ENCODE data around the gene RNF144B. TPM values are rescaled to one million over a fixed set of nuclear protein-coding genes. Genes with fewer than 3 reads are reported as not detected.

The RNF144B gene
- total and polyA plus RNA-seq, 10 of the 15 experiments (the other 5 are each of a cell fraction or from before 2014, with no cell fraction given), result 0.03 to 0.18 (median 0.14) TPM

- in situ Hi-C loops (cut with MboI) (no loop called here), intact Hi-C loops (cut with micrococcal nuclease; ENCODE audit: unreplicated experiment) (no loop called here)
- no peak for FAIRE-seq
- ATAC-seq, result no peak
- no peaks in the 10 kb centered on the region for H4K20me1 ChIP-seq (ENCODE audit: control insufficient read depth, insufficient read depth)
- no peaks in the 10 kb centered on the region for H3K36me3 ChIP-seq (ENCODE audit: control insufficient read depth in 2 of 2, insufficient read depth in 2 of 2, low read length in 1 of 2)
- no peaks in the 10 kb centered on the region for H3K9me3 ChIP-seq (replicated peaks; ENCODE audit: control insufficient read depth, insufficient read depth, low read length)
- H3K4me2 ChIP-seq (ENCODE audit: control insufficient read depth, insufficient read depth), result no peak overlapping the region; the same call in 1 of the 2 replicates
- no peaks in the 10 kb centered on the region for H3K4me1 ChIP-seq (ENCODE audit: control insufficient read depth, insufficient read depth, low read length)
- H2AFZ ChIP-seq (ENCODE audit: control insufficient read depth, low read depth, low read length), result no peak overlapping the region
- no peak overlapping the region for H3K27ac ChIP-seq (ENCODE audit: control insufficient read depth, insufficient read depth)
- RAD21 ChIA-PET (ENCODE audit: unreplicated experiment), result interaction anchor here (1.1 to 1.2 kb wide), 2 partner anchors 14 to 58 kb away, joined by 3 read pairs; no protein-coding TSS in a partner anchor
- no TSS peak for BruUV-seq (replicated peaks)
- H3K4me3 ChIP-seq, result no peak overlapping the region
- no peak overlapping the region for H3K9ac ChIP-seq (ENCODE audit: control insufficient read depth, insufficient read depth, low read length)
- DNase-seq (ENCODE audit: low read depth, low spot score), result no peak
- 64% methylated on average over 6 of the region's 6 CpGs for WGBS (ENCODE audit: insufficient coverage, insufficient replicate concordance, low lambda C conversion rate, missing lambda C conversion rate)
- POLR2A ChIA-PET, result no interaction called here
- no peaks in the 10 kb centered on the region for H3K79me2 ChIP-seq (ENCODE audit: control insufficient read depth, insufficient read depth, low read length)
- TF ChIP-seq PBX3 (IDR thresholded peaks at IDR 0.05; ENCODE audit: insufficient replicate concordance, low read depth, low read length) (no peak), CREB1 (IDR thresholded peaks at IDR 0.05; ENCODE audit: low read depth) (no peak), IKZF1 (conservative IDR thresholded peaks at IDR 0.05) (no peak), ZNF622 (IDR thresholded peaks at IDR 0.05) (no peak), CEBPB (IDR thresholded peaks at IDR 0.05; ENCODE audit: borderline replicate concordance in 1 of 2, low read depth in 2 of 2, low read length in 2 of 2) (no peak), NFIC (IDR thresholded peaks at IDR 0.05; ENCODE audit: low read depth, low read length) (no peak), MTA3 (IDR thresholded peaks at IDR 0.05; ENCODE audit: borderline replicate concordance, low read length) (no peak), E4F1 (IDR thresholded peaks at IDR 0.05; ENCODE audit: borderline replicate concordance, partially characterized antibody) (no peak)
- CTCF ChIA-PET, result interaction anchor here (1.3 kb wide), 2 partner anchors 9 to 117 kb away, joined by 4 to 5 read pairs; no protein-coding TSS in a partner anchor
- H3K27me3 ChIP-seq (replicated peaks in 1 of 2; ENCODE audit: control insufficient read depth in 2 of 2, insufficient read depth in 2 of 2, low read length in 1 of 2), result peaks cover 7 to 10% of the 10 kb centered on the region in 2 experiments; a peak in 3 of 4 replicates
- SMC1A ChIA-PET (ENCODE audit: uncharacterized antibody, unreplicated experiment), result interaction anchor here (1.0 to 1.9 kb wide), 4 partner anchors 13 to 59 kb away, joined by 3 to 5 read pairs (median 4); no protein-coding TSS in a partner anchor
These were observed 713 bp upstream of the RNF144B start for GRCh38 chr6:18386298-18386976.
